ENCODE measurements around the gene ITGA7. TPM values are rescaled to one million over a fixed set of nuclear protein-coding genes. Genes with fewer than 3 reads are reported as not detected.
A peak's percentile ranks its signal among the peaks of the same experiment; 100 is the strongest.

The ITGA7 gene
- total RNA-seq, 1 donor from 2014 or later: 1.1 TPM

DNA sequence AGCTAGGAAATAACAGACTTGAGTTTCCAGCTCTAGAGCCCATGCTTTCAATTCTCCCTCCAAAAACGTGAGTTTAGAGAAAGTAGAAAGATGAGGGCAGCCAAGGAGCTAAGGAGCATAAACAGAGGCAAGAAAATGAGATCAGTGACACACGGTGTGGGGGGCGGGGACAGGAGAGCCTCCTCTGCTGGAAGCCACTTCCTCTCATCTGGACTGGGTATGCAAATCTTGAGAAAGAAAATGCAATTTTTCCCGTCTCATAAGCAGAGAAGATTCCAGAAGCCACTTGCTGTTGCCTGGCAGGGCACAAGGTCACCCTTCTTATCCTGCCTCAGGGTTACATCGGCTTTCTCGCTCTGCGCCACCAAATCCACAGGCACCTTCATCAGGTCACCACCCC, 65.0 kb downstream of the ITGA7 start:
- no peak for DNase-seq (ENCODE audit: low spot score)
- Mint-ChIP-seq H3K4me3 (no peak overlapping the region), H3K4me1 (ENCODE audit: low read depth) (peaks cover 32% of the 10 kb centered on the region), H3K27ac (no peak overlapping the region), H3K27me3 (ENCODE audit: insufficient read depth) (peaks cover under 1% of the 10 kb centered on the region), H3K36me3 (ENCODE audit: low read depth) (no peaks in the 10 kb centered on the region), H3K9me3 (no peaks in the 10 kb centered on the region)
- intact Hi-C loops (cut with micrococcal nuclease): no loop called here

DNA sequence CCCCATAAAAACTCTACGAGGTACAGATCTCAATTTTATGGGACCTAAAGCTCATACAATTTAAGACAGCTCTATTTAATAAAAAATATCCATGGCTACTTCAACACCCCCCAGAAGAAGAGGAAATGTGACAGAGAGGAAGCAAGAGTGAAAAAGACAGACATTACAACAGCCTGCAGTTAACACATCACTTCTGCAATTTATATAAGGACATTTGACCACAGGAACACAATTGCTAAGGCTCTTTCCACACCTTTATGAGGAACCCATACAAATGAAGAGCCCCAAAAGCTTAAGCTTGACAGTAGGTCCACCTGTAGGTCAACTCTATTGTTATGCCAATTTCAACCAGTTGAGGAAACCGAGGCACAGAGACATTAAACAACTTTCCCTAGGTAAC, 65.4 kb downstream of the ITGA7 start:
- Mint-ChIP-seq H3K27ac (no peak overlapping the region), H3K36me3 (ENCODE audit: low read depth) (no peaks in the 10 kb centered on the region), H3K27me3 (ENCODE audit: insufficient read depth) (peaks cover 4% of the 10 kb centered on the region), H3K4me1 (ENCODE audit: low read depth) (peaks cover 36% of the 10 kb centered on the region), H3K4me3 (no peak overlapping the region), H3K9me3 (no peaks in the 10 kb centered on the region)
- DNase-seq (ENCODE audit: low spot score): no peak
- intact Hi-C loops (cut with micrococcal nuclease): no loop called here

DNA sequence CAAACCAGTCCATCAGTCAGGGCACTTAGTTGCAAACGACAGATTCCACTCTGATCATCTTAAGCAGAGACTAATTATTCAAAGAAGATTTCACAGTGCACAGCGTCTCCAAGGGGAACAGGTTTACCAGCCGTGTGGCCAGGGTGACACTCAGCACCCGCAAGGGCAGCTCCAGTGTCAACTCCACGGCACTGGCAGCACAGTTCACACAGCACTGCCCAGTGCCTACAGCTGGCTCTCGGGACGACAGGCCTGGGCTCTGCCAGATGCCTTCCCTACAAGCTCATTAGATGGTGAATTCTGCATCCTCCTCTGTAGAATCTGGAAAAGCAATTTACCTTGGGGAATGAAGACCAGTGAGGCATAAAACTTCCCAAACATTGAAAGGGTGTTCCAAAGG, 66.1 kb downstream of the ITGA7 start:
- Mint-ChIP-seq H3K4me3 (no peak overlapping the region), H3K36me3 (ENCODE audit: low read depth) (no peaks in the 10 kb centered on the region), H3K9me3 (no peaks in the 10 kb centered on the region), H3K4me1 (ENCODE audit: low read depth) (peaks cover 33% of the 10 kb centered on the region), H3K27me3 (ENCODE audit: insufficient read depth) (peaks cover 4% of the 10 kb centered on the region), H3K27ac (no peak overlapping the region)
- intact Hi-C loops (cut with micrococcal nuclease): no loop called here
- no peak for DNase-seq (ENCODE audit: low spot score)

DNA sequence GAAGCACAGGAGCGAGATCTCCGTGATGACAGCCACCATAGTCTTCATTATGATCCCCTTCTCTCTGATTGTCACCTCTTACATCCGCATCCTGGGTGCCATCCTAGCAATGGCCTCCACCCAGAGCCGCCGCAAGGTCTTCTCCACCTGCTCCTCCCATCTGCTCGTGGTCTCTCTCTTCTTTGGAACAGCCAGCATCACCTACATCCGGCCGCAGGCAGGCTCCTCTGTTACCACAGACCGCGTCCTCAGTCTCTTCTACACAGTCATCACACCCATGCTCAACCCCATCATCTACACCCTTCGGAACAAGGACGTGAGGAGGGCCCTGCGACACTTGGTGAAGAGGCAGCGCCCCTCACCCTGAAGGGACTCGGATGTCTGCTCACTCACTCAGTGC, 70.2 kb downstream of the ITGA7 start:
- intact Hi-C loops (cut with micrococcal nuclease): no loop called here
- H3K9me3 Mint-ChIP-seq: no peaks in the 10 kb centered on the region
- no peaks in the 10 kb centered on the region for H3K36me3 Mint-ChIP-seq (ENCODE audit: low read depth)
- H3K4me3 Mint-ChIP-seq: peak overlapping the region; percentile 38
- H3K4me1 Mint-ChIP-seq (ENCODE audit: low read depth): peaks cover 14% of the 10 kb centered on the region
- peak overlapping the region; percentile 87 for H3K27ac Mint-ChIP-seq
- H3K27me3 Mint-ChIP-seq (ENCODE audit: insufficient read depth): peaks cover 8% of the 10 kb centered on the region
- peak; percentile 26 for DNase-seq (ENCODE audit: low spot score)

DNA sequence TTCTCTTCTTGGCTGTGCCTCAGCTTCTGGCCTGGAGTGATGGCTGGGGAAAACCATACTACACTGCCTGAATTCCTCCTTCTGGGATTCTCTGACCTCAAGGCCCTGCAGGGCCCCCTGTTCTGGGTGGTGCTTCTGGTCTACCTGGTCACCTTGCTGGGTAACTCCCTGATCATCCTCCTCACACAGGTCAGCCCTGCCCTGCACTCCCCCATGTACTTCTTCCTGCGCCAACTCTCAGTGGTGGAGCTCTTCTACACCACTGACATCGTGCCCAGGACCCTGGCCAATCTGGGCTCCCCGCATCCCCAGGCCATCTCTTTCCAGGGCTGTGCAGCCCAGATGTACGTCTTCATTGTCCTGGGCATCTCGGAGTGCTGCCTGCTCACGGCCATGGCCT, 70.9 kb downstream of the ITGA7 start, which contains the start of gene OR10P1:
OR10P1 (plus strand) TSS at position 40 of the 400 bp plus-strand sequence; CDS start at position 40, 0 bp downstream.
- H3K9me3 Mint-ChIP-seq: no peaks in the 10 kb centered on the region
- H3K27me3 Mint-ChIP-seq (ENCODE audit: insufficient read depth): peaks cover 8% of the 10 kb centered on the region

DNA sequence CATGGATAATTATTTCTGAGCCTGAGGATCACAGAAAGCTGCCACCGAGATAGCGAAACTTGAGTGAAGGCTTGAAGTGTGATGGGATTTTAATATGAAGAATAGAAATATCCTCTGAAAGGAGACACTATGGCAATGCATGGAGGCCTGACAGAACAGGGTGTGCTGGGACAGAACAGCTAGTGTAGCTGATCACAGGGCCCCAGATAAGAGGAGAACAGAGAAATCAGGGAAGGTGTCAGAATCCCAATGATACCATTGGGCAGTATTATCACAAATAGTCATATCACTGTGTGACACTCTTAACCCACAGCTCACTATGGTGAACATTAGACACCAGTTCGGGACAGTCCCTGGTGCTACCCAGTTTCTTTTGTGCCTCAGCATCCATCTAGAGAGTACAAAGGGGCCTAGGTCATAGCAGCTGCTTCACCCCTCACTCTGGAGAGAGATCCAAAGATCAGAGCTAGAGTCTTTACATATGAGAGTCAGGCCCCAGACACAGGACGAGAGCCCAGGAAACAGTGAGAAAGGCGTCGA, 71.5 kb downstream of the ITGA7 start:
- Mint-ChIP-seq H3K27me3 (ENCODE audit: insufficient read depth) (peaks cover 8% of the 10 kb centered on the region), H3K36me3 (ENCODE audit: low read depth) (no peaks in the 10 kb centered on the region), H3K4me1 (ENCODE audit: low read depth) (peaks cover 8% of the 10 kb centered on the region), H3K27ac (no peak overlapping the region), H3K4me3 (peak overlapping the region; percentile 6), H3K9me3 (no peaks in the 10 kb centered on the region)
- no peak for DNase-seq (ENCODE audit: low spot score)
- intact Hi-C loops (cut with micrococcal nuclease): no loop called here

More for the DNA sequence above, 70.9 kb downstream of the ITGA7 start, which contains the start of gene OR10P1:
- DNase-seq (ENCODE audit: low spot score): no peak
- intact Hi-C loops (cut with micrococcal nuclease): no loop called here
- Mint-ChIP-seq H3K36me3 (ENCODE audit: low read depth) (no peaks in the 10 kb centered on the region), H3K27ac (peak within 1 kb of the TSS; percentile 87), H3K4me1 (ENCODE audit: low read depth) (peaks cover 8% of the 10 kb centered on the region), H3K4me3 (peak within 1 kb of the TSS; percentile 38)

Other genes with a start within 250 kb of the ITGA7 start
- gene OR6C70, start 237.8 kb downstream of the ITGA7 start, total RNA-seq: not detected in 2 replicates
- gene OR6C68, start 215.5 kb downstream of the ITGA7 start, total RNA-seq: not detected in 2 replicates
- not detected in 2 replicates for gene OR6C4, start 158.3 kb downstream of the ITGA7 start, total RNA-seq
- gene OR2AP1, start 135.4 kb downstream of the ITGA7 start, total RNA-seq: not detected in 2 replicates
- not detected in 2 replicates for gene OR10P1, start 71.0 kb downstream of the ITGA7 start, total RNA-seq
- 62.5 and 64.8 TPM in 2 replicates for gene BLOC1S1, start 8.1 kb upstream of the ITGA7 start, total RNA-seq
- gene RDH5, start 12.5 kb upstream of the ITGA7 start, total RNA-seq: 4.2 and 6.7 TPM in 2 replicates
- gene CD63, start 21.1 kb upstream of the ITGA7 start, total RNA-seq: 183 and 198 TPM in 2 replicates
- gene GDF11, start 35.2 kb upstream of the ITGA7 start, total RNA-seq: 14.2 and 15.2 TPM in 2 replicates
- 70.7 and 75.1 TPM in 2 replicates for gene SARNP, start 109.8 kb upstream of the ITGA7 start, total RNA-seq
- 58.9 and 61.2 TPM in 2 replicates for gene ORMDL2, start 110.1 kb upstream of the ITGA7 start, total RNA-seq
- gene DNAJC14, start 121.7 kb upstream of the ITGA7 start, total RNA-seq: 43.5 and 45.0 TPM in 2 replicates
- not detected in 2 replicates for gene MMP19, start 135.0 kb upstream of the ITGA7 start, total RNA-seq
- gene PYM1, start 220.0 kb upstream of the ITGA7 start, total RNA-seq: 38.8 and 40.5 TPM in 2 replicates
- 352 and 379 TPM in 2 replicates for gene DGKA, start 223.3 kb upstream of the ITGA7 start, total RNA-seq